K562 (cell line): ENCODE data around the gene VEGFA. TPM values are rescaled to one million over a fixed set of nuclear protein-coding genes. Genes with fewer than 3 reads are reported as not detected.

ENCODE experiments used
- CBFA2T2 ChIP-seq: fragments of 450-650 bp; conservative IDR thresholded peaks from 2 replicates; pipeline ENCODE4 v1.6.1; 2017; ENCODE audit warnings: mild to moderate bottlenecking
- EP300 ChIP-seq: IDR thresholded peaks from 2 replicates; pipeline ENCODE4 v1.6.1; 2012; ENCODE audit warnings: low read length, improper control_type of control experiment
- EWSR1 ChIP-seq: fragments of 450-650 bp; IDR thresholded peaks from 2 replicates; pipeline ENCODE4 v1.6.1; 2018; ENCODE audit warnings: borderline replicate concordance, mild to moderate bottlenecking, low read depth, moderate library complexity; ENCODE audit not compliant: partially characterized antibody
- FOSL1 ChIP-seq: fragments of 200-800 bp; sonication (Bioruptor generic); conservative IDR thresholded peaks from 2 replicates; pipeline ENCODE4 v1.6.1; 2016; ENCODE audit warnings: missing genetic modification characterization, missing compliant biosample characterization
- FOXK2 ChIP-seq, 2 experiments: fragments of 450-650 bp; IDR thresholded peaks in 1 of 2; conservative IDR thresholded peaks in 1 of 2; 2 replicates each; pipeline ENCODE4 v1.6.1; 2016; ENCODE audit warnings: low read depth in 2 of 2, mild to moderate bottlenecking in 1 of 2
- JUN ChIP-seq, 2 experiments: sonication (generic) in 1 of 2; formaldehyde crosslinking in 1 of 2; IDR thresholded peaks; 2 replicates each; pipeline versions ENCODE4 v1.6.1 to v1.8.0; 2012 to 2022; ENCODE audit warnings: borderline replicate concordance in 2 of 2, mild to moderate bottlenecking in 2 of 2, improper control_type of control experiment in 1 of 2, low read depth in 1 of 2, low read length in 1 of 2, missing genetic modification reagents in 1 of 2
- JUND ChIP-seq, 2 experiments: IDR thresholded peaks; 2 replicates in 1 of 2; 3 replicates in 1 of 2; pipeline ENCODE4 v1.6.1; 2011; ENCODE audit warnings: borderline replicate concordance in 2 of 2, low read depth in 2 of 2, low read length in 2 of 2, improper control_type of control experiment in 1 of 2, missing biosample characterization in 1 of 2, missing genetic modification characterization in 1 of 2, missing genetic modification reagents in 1 of 2
- MAFF ChIP-seq: IDR thresholded peaks from 2 replicates; pipeline ENCODE4 v1.6.1; 2012; ENCODE audit warnings: low read length, improper control_type of control experiment
- NCOR1 ChIP-seq: fragments of 450-650 bp; IDR thresholded peaks from 2 replicates; pipeline ENCODE4 v1.6.1; 2016; ENCODE audit warnings: mild to moderate bottlenecking, moderate library complexity
- NFIC ChIP-seq: fragments of 450-650 bp; IDR thresholded peaks from 2 replicates; pipeline ENCODE4 v1.6.1; 2017; ENCODE audit warnings: mild to moderate bottlenecking, inconsistent platforms
- PKNOX1 ChIP-seq: fragments of 450-650 bp; IDR thresholded peaks from 2 replicates; pipeline ENCODE4 v1.6.1; 2016
- RCOR1 ChIP-seq, 2 experiments: IDR thresholded peaks; 2 replicates each; pipeline ENCODE4 v1.6.1; 2012; ENCODE audit warnings: low read depth in 2 of 2, low read length in 2 of 2, borderline replicate concordance in 1 of 2, improper control_type of control experiment in 1 of 2
- SAP30 ChIP-seq: fragments of 200-600 bp; sonication (generic); IDR thresholded peaks from 2 replicates; pipeline ENCODE4 v1.6.1; 2012; ENCODE audit warnings: borderline replicate concordance, low read depth, mild to moderate bottlenecking, moderate library complexity, low read length, control low read depth, inconsistent platforms; ENCODE audit not compliant: insufficient read depth, poor library complexity, severe bottlenecking
- TAL1 ChIP-seq: fragments of 450-650 bp; IDR thresholded peaks from 2 replicates; pipeline ENCODE4 v1.6.1; 2016; ENCODE audit warnings: mild to moderate bottlenecking
- TEAD4 ChIP-seq, 2 experiments: sonication (generic) in 1 of 2; formaldehyde crosslinking in 1 of 2; IDR thresholded peaks; 2 replicates each; pipeline versions ENCODE4 v1.6.1 to v1.8.0; 2012 to 2022; ENCODE audit warnings: borderline replicate concordance in 1 of 2, inconsistent platforms in 1 of 2, low read length in 1 of 2, mild to moderate bottlenecking in 1 of 2, missing genetic modification reagents in 1 of 2
- USF2 ChIP-seq: sonication (generic); formaldehyde crosslinking; IDR thresholded peaks from 2 replicates; pipeline ENCODE4 v1.5.0; 2020; ENCODE audit warnings: missing genetic modification reagents
- ZFX ChIP-seq: sonication (generic); formaldehyde crosslinking; IDR thresholded peaks from 2 replicates; pipeline ENCODE4 v1.8.0; 2022; ENCODE audit warnings: mild to moderate bottlenecking, missing genetic modification reagents, moderate library complexity
- ZNF589 ChIP-seq: fragments of 200-800 bp; sonication (Bioruptor generic); IDR thresholded peaks from 2 replicates; pipeline ENCODE4 v1.6.1; 2016; ENCODE audit warnings: low read depth, missing genetic modification characterization, missing compliant biosample characterization
- polyA plus RNA-seq, 8 experiments: library from polyadenylated mRNA; depleted of rRNA in 4 of 8; stranded (reverse) in 5 of 8; unstranded in 3 of 8; fragments of >200 nt; fragmentation: Nextera tagmentation in 2 of 8; fragmentation: Illumina TruSeq in 1 of 8; extraction: Ambion mirVana in 2 of 8; extraction: Trizol in 1 of 8; gene quantifications; 2 replicates each; pipeline versions ENCODE4 v1.2.1 to v1.2.3, GENCODE V29; 2011 to 2014; ENCODE audit warnings: inconsistent platforms in 1 of 8, missing spikeins in 1 of 8
- total RNA-seq, 7 experiments: library from RNA; depleted of rRNA in 6 of 7; stranded (reverse); fragments of >200 nt in 6 of 7; fragmentation: Illumina TruSeq in 2 of 7; extraction: Trizol in 2 of 7; gene quantifications; 2 replicates each; pipeline versions ENCODE4 v1.2.1 to v1.2.3, GENCODE V29; 2011 to 2021; ENCODE audit warnings: low replicate concordance in 1 of 7
- TF ChIP-seq, protein P1 (sequence below), 2 experiments: fragments of 450-650 bp; conservative IDR thresholded peaks; 2 replicates each; pipeline ENCODE4 v1.6.1; 2017; ENCODE audit warnings: mild to moderate bottlenecking in 2 of 2, moderate library complexity in 2 of 2
- TF ChIP-seq, protein P2 (sequence below), 2 experiments: fragments of 450-650 bp in 1 of 2; sonication (generic) in 1 of 2; formaldehyde crosslinking in 1 of 2; IDR thresholded peaks in 1 of 2; conservative IDR thresholded peaks in 1 of 2; 2 replicates each; pipeline versions ENCODE4 v1.6.1 to v1.8.1; 2016 to 2023; ENCODE audit warnings: mild to moderate bottlenecking in 2 of 2, moderate library complexity in 2 of 2, inconsistent platforms in 1 of 2, missing genetic modification reagents in 1 of 2

Gene VEGFA
- total and polyA plus RNA-seq, 9 of the 15 experiments (the other 6 are each of a cell fraction or from before 2014, with no cell fraction given) = 14.0 to 271 (median 124) TPM

DNA sequence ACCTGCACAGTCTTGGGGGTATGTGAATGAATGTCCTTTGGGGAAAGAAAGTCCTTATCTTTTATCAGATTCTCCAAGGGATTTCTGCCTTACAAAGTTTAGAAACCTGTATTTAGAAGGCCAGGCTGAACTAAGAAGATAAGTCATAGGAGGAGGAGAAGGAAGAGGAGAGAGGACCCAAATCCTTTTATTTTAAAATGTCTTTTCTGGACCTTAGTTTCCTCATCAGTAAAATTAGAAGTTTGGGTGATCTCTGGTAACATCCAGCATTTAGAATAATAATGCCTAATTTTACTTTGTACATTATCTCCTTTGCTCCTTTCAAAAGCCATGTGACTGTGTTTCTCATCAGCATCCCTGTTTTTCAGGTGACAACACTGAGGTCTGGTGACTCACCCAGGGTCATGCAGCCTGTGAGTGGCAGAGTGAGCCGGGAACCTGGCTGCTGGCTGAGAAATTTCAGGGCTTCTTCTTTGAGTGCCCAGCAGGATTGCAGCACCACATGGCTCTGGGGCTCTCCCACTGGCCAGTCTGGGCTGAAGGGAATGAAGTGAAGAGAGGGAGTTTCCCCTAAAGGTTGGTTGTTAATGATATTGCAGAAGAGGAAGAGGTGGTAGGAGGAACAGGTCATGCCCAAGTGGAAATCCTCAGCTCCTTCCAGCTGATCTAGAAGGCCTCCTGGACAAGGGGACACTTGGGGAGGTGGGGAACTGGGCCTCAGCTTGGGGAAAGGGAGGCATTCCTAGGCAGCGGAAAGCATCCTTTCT lies 34.0 kb downstream of the VEGFA start (continued):
- TF ChIP-seq, protein P1, sequence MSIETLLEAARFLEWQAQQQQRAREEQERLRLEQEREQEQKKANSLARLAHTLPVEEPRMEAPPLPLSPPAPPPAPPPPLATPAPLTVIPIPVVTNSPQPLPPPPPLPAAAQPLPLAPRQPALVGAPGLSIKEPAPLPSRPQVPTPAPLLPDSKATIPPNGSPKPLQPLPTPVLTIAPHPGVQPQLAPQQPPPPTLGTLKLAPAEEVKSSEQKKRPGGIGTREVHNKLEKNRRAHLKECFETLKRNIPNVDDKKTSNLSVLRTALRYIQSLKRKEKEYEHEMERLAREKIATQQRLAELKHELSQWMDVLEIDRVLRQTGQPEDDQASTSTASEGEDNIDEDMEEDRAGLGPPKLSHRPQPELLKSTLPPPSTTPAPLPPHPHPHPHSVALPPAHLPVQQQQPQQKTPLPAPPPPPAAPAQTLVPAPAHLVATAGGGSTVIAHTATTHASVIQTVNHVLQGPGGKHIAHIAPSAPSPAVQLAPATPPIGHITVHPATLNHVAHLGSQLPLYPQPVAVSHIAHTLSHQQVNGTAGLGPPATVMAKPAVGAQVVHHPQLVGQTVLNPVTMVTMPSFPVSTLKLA (conservative IDR thresholded peaks at IDR 0.05) = 0 out of 4 replicates have a peak, but pooled peaks of 1 of the 2 experiments have one; percentile 23
- TF ChIP-seq TAL1 = peak; percentile 53
- TF ChIP-seq MAFF = no peak
- TF ChIP-seq EP300 = 0 out of 2 replicates have a peak, but pooled peaks have one; percentile 6
- TF ChIP-seq SAP30 = no peak
- 0 out of 2 replicates have a peak, but pooled peaks have one; percentile 12 for TF ChIP-seq ZFX
- TF ChIP-seq FOSL1 (tag) = peak; percentile 82
- peak; percentile 21; the same call in 1 of the 2 replicates for TF ChIP-seq USF2
- peak; percentile 66 for TF ChIP-seq TEAD4 (IDR thresholded peaks at IDR 0.05; ENCODE audit: low read length)
- TF ChIP-seq TEAD4 (CRISPR knock-in tag; IDR thresholded peaks at IDR 0.05; ENCODE audit: borderline replicate concordance) = no peak
- TF ChIP-seq NFIC = no peak
- TF ChIP-seq NCOR1 = peak; percentile 4; the same call in 1 of the 2 replicates
- 0 out of 2 replicates have a peak, but pooled peaks have one; percentile 28 for TF ChIP-seq ZNF589 (CRISPR knock-in tag)
- TF ChIP-seq EWSR1 = no peak
- peak; percentile 84 for TF ChIP-seq JUND (IDR thresholded peaks at IDR 0.05; ENCODE audit: borderline replicate concordance, low read depth, low read length)
- peak; percentile 82; the same call in 2 of the 3 replicates for TF ChIP-seq JUND (tag; IDR thresholded peaks at IDR 0.05; ENCODE audit: borderline replicate concordance, low read depth, low read length)
- TF ChIP-seq, protein P2, sequence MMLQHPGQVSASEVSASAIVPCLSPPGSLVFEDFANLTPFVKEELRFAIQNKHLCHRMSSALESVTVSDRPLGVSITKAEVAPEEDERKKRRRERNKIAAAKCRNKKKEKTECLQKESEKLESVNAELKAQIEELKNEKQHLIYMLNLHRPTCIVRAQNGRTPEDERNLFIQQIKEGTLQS (IDR thresholded peaks at IDR 0.05) = peak; percentile 89
- TF ChIP-seq, protein P2 (CRISPR knock-in tag; conservative IDR thresholded peaks at IDR 0.05) = no peak
- TF ChIP-seq FOXK2 (conservative IDR thresholded peaks at IDR 0.05 in 1 of 2, IDR thresholded peaks at IDR 0.05 in 1 of 2; ENCODE audit: low read depth in 2 of 2) = 0 out of 4 replicates have a peak, but pooled peaks have one; percentile 2 to 28
- peak in 1 of 2 experiments; percentile 9; a peak in 1 of 4 replicates for TF ChIP-seq RCOR1 (IDR thresholded peaks at IDR 0.05; ENCODE audit: borderline replicate concordance in 1 of 2, low read depth in 2 of 2, low read length in 2 of 2)
- TF ChIP-seq PKNOX1 = peak; percentile 68
- TF ChIP-seq CBFA2T2 = peak; percentile 25; the same call in 1 of the 2 replicates
- peak; percentile 78 for TF ChIP-seq JUN (IDR thresholded peaks at IDR 0.05; ENCODE audit: borderline replicate concordance, low read depth, low read length)
- TF ChIP-seq JUN (CRISPR knock-in tag; IDR thresholded peaks at IDR 0.05; ENCODE audit: borderline replicate concordance) = no peak
